HEK293 (cell line): Measurements from ENCODE around the gene KIF19.
A peak's percentile ranks its signal among the peaks of the same experiment; 100 is the strongest.

Experiments
- CTCF ChIA-PET: fragments of 350-600 bp; formaldehyde crosslinking; extraction: SDS; loops from one replicate; lab custom pipeline; 2021; ENCODE audit warnings: antibody characterized with exemption; lab: Yijun Ruan, JAX
- POLR2A ChIA-PET: fragments of 300-600 bp; formaldehyde crosslinking; extraction: SDS; loops from one replicate; lab custom pipeline; 2020; ENCODE audit warnings: antibody characterized with exemption, inconsistent platforms; lab: Yijun Ruan, JAX
- H3K27ac ChIP-seq: fragments of 200-500 bp; sonication (Bioruptor generic); 2 replicates; pipeline ENCODE4 v1.5.1; 2014; ENCODE audit warnings: low read depth, low read length, control low read depth, inconsistent platforms; ENCODE audit errors: extremely low read depth
- H3K36me3 ChIP-seq, 2 experiments: fragments of 200-500 bp in 1 of 2; sonication (Bioruptor generic) in 1 of 2; 1 replicate in 1 of 2; 2 replicates in 1 of 2; pipeline ENCODE4 v1.5.1; 2014 to 2017; ENCODE audit warnings: inconsistent platforms in 2 of 2, low read length in 2 of 2; ENCODE audit not compliant: control insufficient read depth in 2 of 2, insufficient read depth in 1 of 2
- H3K4me1 ChIP-seq: fragments of 200-500 bp; sonication (Bioruptor generic); 2 replicates; pipeline ENCODE4 v1.5.1; 2014; ENCODE audit warnings: mild to moderate bottlenecking, low read length, inconsistent platforms; ENCODE audit not compliant: control insufficient read depth, insufficient read depth
- H3K4me3 ChIP-seq: 2 replicates; pipeline ENCODE4 v1.5.1; 2011; ENCODE audit warnings: low read depth, mild to moderate bottlenecking, control low read depth, low read length, moderate library complexity
- H3K9me3 ChIP-seq: fragments of 200-500 bp; sonication (Bioruptor generic); 2 replicates; pipeline ENCODE4 v1.5.1; 2014; ENCODE audit warnings: low read depth, low read length, inconsistent platforms; ENCODE audit not compliant: control insufficient read depth, insufficient read depth
- EGR2 ChIP-seq: fragments of 450-650 bp; formaldehyde crosslinking; IDR thresholded peaks from 2 replicates; pipeline ENCODE4 v1.5.1; 2016; ENCODE audit warnings: low read depth, missing biosample characterization, missing genetic modification characterization
- MEIS1 ChIP-seq: sonication (generic); formaldehyde crosslinking; IDR thresholded peaks from 2 replicates; pipeline ENCODE4 v1.8.1; 2022; ENCODE audit warnings: missing genetic modification reagents, mild to moderate bottlenecking, borderline replicate concordance
- PRDM10 ChIP-seq: fragments of 450-650 bp; formaldehyde crosslinking; IDR thresholded peaks from 2 replicates; pipeline ENCODE4 v1.5.1; 2016; ENCODE audit warnings: missing biosample characterization, missing genetic modification characterization
- PRDM2 ChIP-seq: fragments of 450-650 bp; formaldehyde crosslinking; IDR thresholded peaks from 2 replicates; pipeline ENCODE4 v1.5.1; 2016; ENCODE audit warnings: missing biosample characterization, missing genetic modification characterization, borderline replicate concordance
- RBAK ChIP-seq: fragments of 450-650 bp; formaldehyde crosslinking; IDR thresholded peaks from 2 replicates; pipeline ENCODE4 v1.5.1; 2016; ENCODE audit warnings: missing biosample characterization, missing genetic modification characterization
- SP3 ChIP-seq: fragments of 450-650 bp; formaldehyde crosslinking; IDR thresholded peaks from 2 replicates; pipeline ENCODE4 v1.5.1; 2016; ENCODE audit warnings: missing biosample characterization, missing genetic modification characterization
- TRIM28 ChIP-seq: IDR thresholded peaks from 2 replicates; pipeline ENCODE4 v1.6.1; 2011; ENCODE audit warnings: low read length, control low read depth, borderline replicate concordance
- ZNF121 ChIP-seq: fragments of 450-650 bp; formaldehyde crosslinking; IDR thresholded peaks from 2 replicates; pipeline ENCODE4 v1.5.1; 2016; ENCODE audit warnings: missing biosample characterization, missing genetic modification characterization
- ZNF2 ChIP-seq: fragments of 450-650 bp; formaldehyde crosslinking; IDR thresholded peaks from 2 replicates; pipeline ENCODE4 v1.5.1; 2016; ENCODE audit warnings: missing biosample characterization, missing genetic modification characterization
- ZNF239 ChIP-seq: fragments of 450-650 bp; formaldehyde crosslinking; IDR thresholded peaks from 2 replicates; pipeline ENCODE4 v1.5.1; 2016; ENCODE audit warnings: missing biosample characterization, missing genetic modification characterization
- ZNF274 ChIP-seq, 2 experiments: fragments of 200-500 bp in 1 of 2; fragments of 450-650 bp in 1 of 2; sonication (Bioruptor generic) in 1 of 2; formaldehyde crosslinking in 1 of 2; IDR thresholded peaks; 2 replicates each; pipeline versions ENCODE4 v1.5.1 to v1.6.1; 2014 to 2016; ENCODE audit warnings: borderline replicate concordance in 1 of 2, inconsistent platforms in 1 of 2, low read length in 1 of 2, missing biosample characterization in 1 of 2, missing genetic modification characterization in 1 of 2
- ZNF324 ChIP-seq: fragments of 450-650 bp; formaldehyde crosslinking; IDR thresholded peaks from 2 replicates; pipeline ENCODE4 v1.5.1; 2016; ENCODE audit warnings: missing biosample characterization, missing genetic modification characterization
- ZNF561 ChIP-seq: fragments of 450-650 bp; IDR thresholded peaks from 2 replicates; pipeline ENCODE4 v1.5.1; 2018; ENCODE audit warnings: missing biosample characterization, missing genetic modification characterization, borderline replicate concordance
- ZNF571 ChIP-seq: fragments of 450-650 bp; formaldehyde crosslinking; IDR thresholded peaks from 2 replicates; pipeline ENCODE4 v1.5.0; 2017; ENCODE audit warnings: missing biosample characterization, missing genetic modification characterization

The KIF19 gene

GRCh38 chr17:74389937-74390679 lies 64.1 kb downstream of the KIF19 start (continued):
- TF ChIP-seq ZNF571 (tag by site-specific recombination) (no peak), ZNF239 (tag by site-specific recombination) (no peak), ZNF324 (no peak), EGR2 (tag by site-specific recombination) (no peak), MEIS1 (CRISPR knock-in tag) (no peak), TRIM28 (no peak), PRDM2 (tag by site-specific recombination) (no peak), ZNF561 (tag by site-specific recombination) (no peak), RBAK (tag by site-specific recombination) (no peak), ZNF2 (tag by site-specific recombination) (no peak), SP3 (tag by site-specific recombination) (no peak)

- Histone ChIP-seq H3K36me3 (no peaks in the 10 kb centered on the region), H3K4me3 (no peak overlapping the region), H3K27ac (no peak overlapping the region), H3K4me1 (no peaks in the 10 kb centered on the region), H3K9me3 (no peaks in the 10 kb centered on the region)
- ChIA-PET CTCF (interaction anchor here (0.5 to 5.0 kb wide), 6 partner anchors 11 to 191 kb away, joined by 3 to 34 read pairs (median 14); partner anchors contain the start of gene GPR142), POLR2A (no interaction called here)
- peak; percentile 30; the same call in 1 of the 2 replicates for TF ChIP-seq PRDM10 (tag by site-specific recombination)
- no peak for TF ChIP-seq ZNF274 (IDR thresholded peaks at IDR 0.05; ENCODE audit: low read length)
- TF ChIP-seq ZNF274 (tag by site-specific recombination; IDR thresholded peaks at IDR 0.05; ENCODE audit: borderline replicate concordance) = no peak
- 0 out of 2 replicates have a peak, but pooled peaks have one; percentile 27 for TF ChIP-seq ZNF121 (tag by site-specific recombination)
These were observed 64.9 kb downstream of the KIF19 start for GRCh38 chr17:74390680-74391653.
